Measurements from ENCODE around the gene DOLPP1. TPM values are rescaled to one million over a fixed set of nuclear protein-coding genes. Genes with fewer than 3 reads are reported as not detected.

DOLPP1 gene
- polyA plus RNA-seq, 3 donors: 5.4 to 6.6 (median 5.9) TPM

DNA sequence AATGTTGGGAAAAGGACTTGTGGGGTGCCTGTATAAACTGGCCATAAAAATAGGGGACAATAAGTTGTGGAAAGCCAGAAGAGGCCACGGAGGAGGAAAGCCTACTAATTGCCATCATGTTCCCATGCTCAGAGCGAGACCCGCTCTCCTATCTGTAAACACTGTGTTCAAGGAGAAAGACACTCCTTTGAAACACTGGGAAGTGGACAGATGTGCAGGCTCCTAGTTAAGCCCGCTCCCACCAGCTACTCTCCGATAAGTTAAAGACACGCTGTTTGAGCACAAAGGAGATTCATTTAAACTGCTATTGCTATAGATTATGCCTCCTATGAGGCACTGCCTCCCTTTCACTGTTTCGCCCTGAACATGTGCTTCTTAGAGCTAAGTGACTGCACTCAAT is 20.4 kb downstream of the DOLPP1 start:
- H3K4me1 Mint-ChIP-seq: no peaks in the 10 kb centered on the region
- Histone ChIP-seq H3K27ac (ENCODE audit: low read depth in 1 of 2, low read length in 2 of 2) (no peak overlapping the region), H3K27me3 (ENCODE audit: control insufficient read depth in 2 of 2, insufficient read depth in 2 of 2, low read length in 2 of 2) (no peaks in the 10 kb centered on the region), H3K4me3 (replicated peaks in 1 of 3; ENCODE audit: low read depth in 2 of 3, low read length in 3 of 3) (no peak overlapping the region), H3K9me3 (replicated peaks in 1 of 2; ENCODE audit: control insufficient read depth in 1 of 2, insufficient read depth in 1 of 2, low read length in 2 of 2) (no peaks in the 10 kb centered on the region), H3K4me1 (ENCODE audit: control insufficient read depth in 1 of 2, insufficient read depth in 2 of 2, low read length in 2 of 2) (no peaks in the 10 kb centered on the region), H3K9ac (ENCODE audit: insufficient read depth, low read length, poor library complexity, severe bottlenecking) (no peak overlapping the region), H3K36me3 (replicated peaks in 1 of 2; ENCODE audit: control insufficient read depth in 1 of 2, insufficient read depth in 2 of 2, low read length in 2 of 2) (peaks cover 10 to 36% of the 10 kb centered on the region in 2 donors), H4K20me1 (ENCODE audit: insufficient read depth, low read length) (no peaks in the 10 kb centered on the region), H3K4me2 (replicated peaks; ENCODE audit: extremely low read depth, low read length, poor library complexity, severe bottlenecking) (no peak overlapping the region), H3K79me2 (ENCODE audit: insufficient read depth, low read length) (no peaks in the 10 kb centered on the region), H2AFZ (ENCODE audit: insufficient read depth, low read depth, low read length, poor library complexity, severe bottlenecking) (no peak overlapping the region)
- WGBS (ENCODE audit: insufficient coverage): 100% methylated on average over 3 of the region's 7 CpGs
- H3K36me3 Mint-ChIP-seq: peaks cover 23 to 30% of the 10 kb centered on the region in 2 donors
- intact Hi-C loops (cut with micrococcal nuclease): no loop called here
- no peak overlapping the region for H3K4me3 Mint-ChIP-seq
- H3K27me3 Mint-ChIP-seq (ENCODE audit: low read depth in 3 of 3): peaks cover 0 to 1% (median 0%) of the 10 kb centered on the region in 3 donors
- H3K27ac Mint-ChIP-seq: peak overlapping the region in 1 of 7 donors; percentile 26
- H3K9me3 Mint-ChIP-seq: peaks cover 0 to 3% (median 0%) of the 10 kb centered on the region in 7 donors
- TF ChIP-seq, protein P1, sequence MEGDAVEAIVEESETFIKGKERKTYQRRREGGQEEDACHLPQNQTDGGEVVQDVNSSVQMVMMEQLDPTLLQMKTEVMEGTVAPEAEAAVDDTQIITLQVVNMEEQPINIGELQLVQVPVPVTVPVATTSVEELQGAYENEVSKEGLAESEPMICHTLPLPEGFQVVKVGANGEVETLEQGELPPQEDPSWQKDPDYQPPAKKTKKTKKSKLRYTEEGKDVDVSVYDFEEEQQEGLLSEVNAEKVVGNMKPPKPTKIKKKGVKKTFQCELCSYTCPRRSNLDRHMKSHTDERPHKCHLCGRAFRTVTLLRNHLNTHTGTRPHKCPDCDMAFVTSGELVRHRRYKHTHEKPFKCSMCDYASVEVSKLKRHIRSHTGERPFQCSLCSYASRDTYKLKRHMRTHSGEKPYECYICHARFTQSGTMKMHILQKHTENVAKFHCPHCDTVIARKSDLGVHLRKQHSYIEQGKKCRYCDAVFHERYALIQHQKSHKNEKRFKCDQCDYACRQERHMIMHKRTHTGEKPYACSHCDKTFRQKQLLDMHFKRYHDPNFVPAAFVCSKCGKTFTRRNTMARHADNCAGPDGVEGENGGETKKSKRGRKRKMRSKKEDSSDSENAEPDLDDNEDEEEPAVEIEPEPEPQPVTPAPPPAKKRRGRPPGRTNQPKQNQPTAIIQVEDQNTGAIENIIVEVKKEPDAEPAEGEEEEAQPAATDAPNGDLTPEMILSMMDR (IDR thresholded peaks at IDR 0.05): no peak
- no peak for DNase-seq

DNA sequence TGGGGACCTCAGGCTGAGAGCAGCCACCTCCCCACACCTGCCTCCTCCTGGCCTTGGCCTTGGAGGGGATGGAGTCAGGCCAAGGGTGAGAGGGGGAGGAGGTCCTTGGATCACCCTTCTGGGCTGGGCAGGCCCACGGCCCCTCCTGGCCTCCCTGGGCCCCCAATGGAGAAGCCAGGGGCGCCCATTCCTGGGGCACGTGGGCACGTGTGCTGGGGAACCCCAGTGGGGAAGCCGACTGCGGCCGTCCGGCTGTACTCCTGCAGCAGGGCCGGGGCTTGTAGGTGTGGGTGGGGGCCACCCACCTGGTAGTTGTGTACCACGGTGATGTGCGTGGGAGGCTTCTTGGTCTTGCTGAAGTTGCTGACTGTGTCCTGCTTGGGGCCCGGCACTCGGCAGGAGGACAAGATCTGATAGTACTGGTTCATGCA is 21.2 kb downstream of the DOLPP1 start:
- Histone ChIP-seq H3K4me1 (ENCODE audit: control insufficient read depth in 1 of 2, insufficient read depth in 2 of 2, low read length in 2 of 2) (no peaks in the 10 kb centered on the region), H3K36me3 (replicated peaks in 1 of 2; ENCODE audit: control insufficient read depth in 1 of 2, insufficient read depth in 2 of 2, low read length in 2 of 2) (peaks cover 12 to 37% of the 10 kb centered on the region in 2 donors), H3K9me3 (replicated peaks in 1 of 2; ENCODE audit: control insufficient read depth in 1 of 2, insufficient read depth in 1 of 2, low read length in 2 of 2) (no peaks in the 10 kb centered on the region), H2AFZ (ENCODE audit: insufficient read depth, low read depth, low read length, poor library complexity, severe bottlenecking) (no peak overlapping the region), H3K9ac (ENCODE audit: insufficient read depth, low read length, poor library complexity, severe bottlenecking) (no peak overlapping the region), H3K4me2 (replicated peaks; ENCODE audit: extremely low read depth, low read length, poor library complexity, severe bottlenecking) (no peak overlapping the region), H3K79me2 (ENCODE audit: insufficient read depth, low read length) (no peaks in the 10 kb centered on the region), H3K27ac (ENCODE audit: low read depth in 1 of 2, low read length in 2 of 2) (no peak overlapping the region), H3K27me3 (ENCODE audit: control insufficient read depth in 2 of 2, insufficient read depth in 2 of 2, low read length in 2 of 2) (no peaks in the 10 kb centered on the region), H4K20me1 (ENCODE audit: insufficient read depth, low read length) (no peaks in the 10 kb centered on the region), H3K4me3 (replicated peaks in 1 of 3; ENCODE audit: low read depth in 2 of 3, low read length in 3 of 3) (no peak overlapping the region)
- no peak for DNase-seq
- Mint-ChIP-seq H3K9me3 (peaks cover 0 to 3% (median 0%) of the 10 kb centered on the region in 7 donors), H3K27me3 (ENCODE audit: low read depth in 3 of 3) (peaks cover 0 to 1% (median 0%) of the 10 kb centered on the region in 3 donors), H3K4me3 (no peak overlapping the region), H3K4me1 (no peaks in the 10 kb centered on the region), H3K27ac (no peak overlapping the region), H3K36me3 (peaks cover 26 to 30% of the 10 kb centered on the region in 2 donors)
- intact Hi-C loops (cut with micrococcal nuclease): no loop called here
- 89% methylated on average over 12 of the region's 13 CpGs for WGBS (ENCODE audit: insufficient coverage)
- TF ChIP-seq, protein P1 (IDR thresholded peaks at IDR 0.05): no peak
